Muscle layer of colon (tissue), 2 donors: ENCODE data around the gene FGFR3.

Experiments used
- H3K27ac ChIP-seq: one replicate; pipeline ENCODE4 v1.7.0; 2013; ENCODE audit warnings: low read depth, mild to moderate bottlenecking, low read length, moderate library complexity
- H3K27me3 ChIP-seq, 2 donors: one replicate each; pipeline ENCODE4 v1.7.0; 2013; ENCODE audit warnings: low read length in 2 of 2, mild to moderate bottlenecking in 2 of 2; ENCODE audit not compliant: insufficient read depth in 2 of 2, control insufficient read depth in 1 of 2
- H3K36me3 ChIP-seq: one replicate; pipeline ENCODE4 v1.7.0; 2013; ENCODE audit warnings: mild to moderate bottlenecking, low read length; ENCODE audit not compliant: insufficient read depth
- H3K4me1 ChIP-seq: one replicate; pipeline ENCODE4 v1.7.0; 2013; ENCODE audit warnings: mild to moderate bottlenecking, low read length; ENCODE audit not compliant: insufficient read depth
- H3K4me3 ChIP-seq, 2 donors: one replicate each; pipeline ENCODE4 v1.7.0; 2013; ENCODE audit warnings: low read length in 2 of 2, low read depth in 1 of 2, mild to moderate bottlenecking in 1 of 2, moderate library complexity in 1 of 2
- H3K9ac ChIP-seq: one replicate; pipeline ENCODE4 v1.7.0; 2013; ENCODE audit warnings: low read length
- H3K9me3 ChIP-seq: one replicate; pipeline ENCODE4 v1.7.0; 2013; ENCODE audit warnings: mild to moderate bottlenecking, low read length
- donor health status: abdominal sarcoma.
- donor health status: Adenocarcinoma of cecum.

The FGFR3 gene

DNA sequence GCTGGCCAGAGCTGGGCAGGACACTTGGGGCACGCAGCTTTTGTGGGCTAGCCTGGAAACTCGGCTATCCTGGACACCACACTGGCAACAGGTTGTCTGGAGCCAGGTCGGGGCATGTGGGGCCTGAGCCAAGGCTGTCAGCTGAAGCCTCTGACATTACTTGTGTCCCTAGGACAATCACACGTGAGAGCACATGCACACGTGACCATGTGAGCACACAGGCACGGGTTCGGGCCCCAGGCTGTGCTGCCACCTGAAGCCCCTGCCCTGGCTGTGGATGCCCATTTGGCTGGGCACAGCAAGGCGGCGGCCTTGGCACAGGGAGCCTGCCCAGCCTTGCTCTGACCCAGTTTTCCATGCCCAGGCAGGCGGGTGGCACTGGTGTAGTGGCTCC is 8.7 kb upstream of the FGFR3 start:
- Histone ChIP-seq H3K36me3 (no peaks in the 10 kb centered on the region), H3K9ac (no peak overlapping the region), H3K27me3 (no peaks in the 10 kb centered on the region), H3K27ac (no peak overlapping the region), H3K4me3 (no peak overlapping the region), H3K4me1 (no peaks in the 10 kb centered on the region), H3K9me3 (no peaks in the 10 kb centered on the region)

- Histone ChIP-seq H3K4me3 (no peak overlapping the region), H3K4me1 (no peaks in the 10 kb centered on the region), H3K27me3 (no peaks in the 10 kb centered on the region), H3K36me3 (no peaks in the 10 kb centered on the region), H3K9ac (no peak overlapping the region), H3K27ac (no peak overlapping the region), H3K9me3 (no peaks in the 10 kb centered on the region)
Measured at GRCh38 chr4:1784789-1785591, 8.1 kb upstream of the FGFR3 start.

GRCh38 chr4:1785592-1785991 is 7.5 kb upstream of the FGFR3 start:
- Histone ChIP-seq H3K9me3 (no peaks in the 10 kb centered on the region), H3K27me3 (no peaks in the 10 kb centered on the region), H3K36me3 (no peaks in the 10 kb centered on the region), H3K4me3 (no peak overlapping the region), H3K4me1 (no peaks in the 10 kb centered on the region), H3K27ac (no peak overlapping the region), H3K9ac (no peak overlapping the region)

GRCh38 chr4:1786544-1787362 is 6.3 kb upstream of the FGFR3 start:
- H3K9me3 ChIP-seq: no peaks in the 10 kb centered on the region
- H3K4me1 ChIP-seq: no peaks in the 10 kb centered on the region
- no peak overlapping the region for H3K9ac ChIP-seq
- H3K27me3 ChIP-seq: no peaks in the 10 kb centered on the region
- no peak overlapping the region for H3K27ac ChIP-seq
- H3K4me3 ChIP-seq: no peak overlapping the region
- no peaks in the 10 kb centered on the region for H3K36me3 ChIP-seq

DNA sequence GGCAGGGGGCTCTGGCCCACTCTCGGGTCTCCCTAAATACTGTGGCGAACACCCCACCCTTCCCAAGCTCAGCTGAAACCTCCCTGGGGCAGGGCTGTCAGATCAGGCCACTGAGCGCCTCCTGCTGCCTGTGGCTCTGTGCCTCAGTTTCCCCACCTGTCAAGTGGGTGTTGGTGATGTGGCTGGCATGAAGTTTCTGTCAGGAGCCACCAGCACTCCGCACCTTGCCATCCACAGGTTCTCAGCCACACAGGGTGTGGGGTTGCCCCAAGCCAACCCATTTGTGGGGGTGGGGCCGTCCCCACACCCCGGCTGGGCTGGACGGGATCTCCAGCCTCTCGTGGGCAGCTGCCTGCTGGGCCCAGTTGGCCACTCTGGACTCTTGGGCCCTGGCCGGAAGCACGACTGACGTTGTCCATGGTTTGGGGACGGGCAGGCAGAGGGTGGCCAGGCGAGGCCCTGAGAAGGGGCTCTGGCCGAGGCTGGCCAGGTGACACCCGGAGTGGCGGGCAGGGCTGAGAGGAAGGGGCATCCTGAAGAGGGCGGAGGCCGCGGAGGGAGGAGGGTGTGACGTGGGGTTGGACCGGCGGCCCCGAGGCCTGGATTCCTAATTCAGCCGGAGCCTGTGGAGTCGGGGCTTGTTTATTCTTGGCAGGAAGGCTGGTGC is 5.5 kb upstream of the FGFR3 start:
- Histone ChIP-seq H3K9ac (no peak overlapping the region), H3K36me3 (no peaks in the 10 kb centered on the region), H3K9me3 (no peaks in the 10 kb centered on the region), H3K4me1 (no peaks in the 10 kb centered on the region), H3K27me3 (peaks cover 0 to 4% of the 10 kb centered on the region in 2 donors), H3K4me3 (no peak overlapping the region), H3K27ac (no peak overlapping the region)

DNA sequence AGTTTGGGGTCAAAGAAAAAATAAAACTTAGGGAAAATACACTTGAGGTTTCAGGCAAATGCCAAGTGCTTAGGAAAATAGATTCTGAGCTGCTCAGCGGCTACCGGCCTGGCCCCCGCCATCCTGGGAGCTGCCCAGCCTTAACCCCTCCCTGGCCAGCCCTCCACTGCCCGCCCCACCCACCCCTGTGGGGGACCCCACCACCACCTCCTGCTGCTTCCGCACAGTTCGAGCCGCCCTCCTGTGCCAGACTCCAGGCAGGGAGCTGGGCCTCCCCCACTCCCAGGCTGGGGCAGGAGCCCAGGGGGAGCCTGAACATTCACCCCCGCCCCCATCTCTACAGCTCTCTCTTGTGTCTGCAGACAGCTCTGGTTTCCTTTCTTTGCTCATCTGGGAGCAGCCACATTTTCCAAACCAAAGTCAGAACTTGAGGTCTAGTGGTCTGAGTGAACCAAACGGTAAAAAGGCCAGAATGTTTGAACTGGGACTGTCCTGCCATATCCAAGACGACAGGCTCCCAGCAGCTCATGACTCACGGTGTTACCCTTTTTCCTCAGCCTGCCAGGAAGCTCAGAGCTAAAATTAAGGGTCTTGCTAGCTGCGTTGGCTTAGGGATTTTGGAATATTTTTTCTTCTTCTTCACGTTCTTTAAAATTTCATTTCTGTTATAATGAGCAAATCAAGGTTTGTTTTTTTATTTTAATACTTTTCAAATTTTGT is 4.7 kb upstream of the FGFR3 start:
- Histone ChIP-seq H3K27ac (no peak overlapping the region), H3K36me3 (no peaks in the 10 kb centered on the region), H3K9ac (no peak overlapping the region), H3K9me3 (no peaks in the 10 kb centered on the region), H3K4me1 (no peaks in the 10 kb centered on the region), H3K4me3 (no peak overlapping the region), H3K27me3 (peaks cover 0 to 7% of the 10 kb centered on the region in 2 donors)

DNA sequence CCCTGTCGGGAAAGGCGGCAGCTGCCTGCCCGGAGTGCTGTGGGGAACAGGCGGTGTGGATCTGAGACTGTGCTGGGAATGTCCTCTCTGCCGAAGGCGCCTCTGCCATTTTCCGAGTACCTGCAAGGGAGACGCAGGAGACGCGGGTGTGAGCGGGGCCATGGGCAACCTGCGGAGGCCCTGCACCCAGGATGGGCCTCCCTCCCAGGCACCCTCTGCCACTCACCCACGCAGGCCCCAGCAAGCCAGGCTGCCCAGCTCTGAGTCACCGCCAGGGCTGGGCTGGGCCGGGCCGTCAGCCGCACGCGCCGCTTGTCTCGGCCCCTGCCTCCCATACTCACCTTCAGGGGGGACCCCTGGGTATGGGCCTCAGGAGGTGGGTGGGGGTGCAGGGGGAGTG is 3.5 kb upstream of the FGFR3 start:
- Histone ChIP-seq H3K9me3 (no peaks in the 10 kb centered on the region), H3K27me3 (peaks cover 0 to 15% of the 10 kb centered on the region in 2 donors), H3K36me3 (no peaks in the 10 kb centered on the region), H3K4me1 (no peaks in the 10 kb centered on the region), H3K4me3 (no peak overlapping the region), H3K9ac (no peak overlapping the region), H3K27ac (no peak overlapping the region)

- no peak overlapping the region for H3K9ac ChIP-seq
- no peaks in the 10 kb centered on the region for H3K4me1 ChIP-seq
- no peak overlapping the region for H3K4me3 ChIP-seq
- no peak overlapping the region for H3K27ac ChIP-seq
- peaks cover 0 to 15% of the 10 kb centered on the region in 2 donors for H3K27me3 ChIP-seq
- no peaks in the 10 kb centered on the region for H3K9me3 ChIP-seq
- H3K36me3 ChIP-seq: no peaks in the 10 kb centered on the region
Measured at GRCh38 chr4:1790005-1790404, 3.1 kb upstream of the FGFR3 start.

DNA sequence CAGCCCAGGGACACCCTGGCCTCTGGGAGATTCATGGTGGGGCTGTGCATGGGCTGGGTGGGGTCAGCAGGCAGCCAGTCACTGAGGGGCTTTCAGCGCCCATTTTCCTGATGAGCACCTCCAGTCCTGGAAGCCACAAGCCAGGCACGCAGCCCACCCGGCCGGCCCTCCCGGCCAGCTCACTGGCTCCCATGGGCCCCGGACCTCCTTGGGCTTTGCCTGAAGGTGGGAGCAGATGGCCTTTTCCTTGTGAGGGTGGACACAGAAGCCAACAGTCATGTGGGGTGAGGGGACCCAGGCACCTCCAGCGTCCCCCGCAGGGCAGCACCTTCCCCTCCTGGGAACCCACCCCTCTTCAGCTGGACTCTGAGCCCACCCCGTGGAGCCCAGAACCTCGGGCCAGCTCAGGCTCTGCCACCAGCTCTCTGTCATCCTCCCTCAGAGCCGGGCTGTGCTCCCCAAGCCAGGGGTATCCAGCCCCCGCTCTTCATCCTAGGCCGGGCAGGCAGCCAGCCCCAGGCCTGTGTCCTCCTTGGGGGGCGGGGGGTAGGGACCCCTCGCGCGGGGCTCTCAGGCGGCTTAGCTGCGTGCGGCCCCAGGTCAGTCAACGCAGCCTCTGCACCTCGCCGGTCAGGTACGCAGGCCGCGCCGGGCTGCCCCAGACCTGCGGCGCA is 798 bp upstream of the FGFR3 start:
- H3K4me1 ChIP-seq: no peaks in the 10 kb centered on the region
- no peaks in the 10 kb centered on the region for H3K9me3 ChIP-seq
- H3K27ac ChIP-seq: no peak overlapping the region
- H3K36me3 ChIP-seq: no peaks in the 10 kb centered on the region
- peaks cover 15 to 36% of the 10 kb centered on the region in 2 donors for H3K27me3 ChIP-seq
- H3K9ac ChIP-seq: no peak overlapping the region
- no peak overlapping the region for H3K4me3 ChIP-seq

DNA sequence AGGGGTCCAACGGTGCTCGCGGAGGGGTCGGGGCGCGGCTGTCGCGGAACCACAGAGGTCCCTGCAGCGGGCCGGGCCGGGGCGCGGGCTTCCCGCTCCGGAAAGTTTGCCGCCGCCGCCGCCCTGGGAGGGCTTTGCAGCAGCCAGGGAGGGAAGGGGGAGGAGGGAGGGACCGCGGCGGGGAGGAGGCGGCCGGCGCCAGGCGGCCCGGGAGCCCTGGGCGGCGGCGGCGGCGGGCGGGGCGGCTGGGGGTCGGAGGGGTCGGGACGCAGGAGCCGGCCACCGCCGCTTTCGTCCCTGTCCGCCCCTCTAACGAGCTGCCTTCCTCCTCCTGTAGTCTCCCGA is 375 bp downstream of the FGFR3 start:
- Histone ChIP-seq H3K27ac (no peak overlapping the region), H3K9ac (no peak overlapping the region), H3K27me3 (peaks cover 15 to 45% of the 10 kb centered on the region in 2 donors), H3K4me1 (no peaks in the 10 kb centered on the region), H3K4me3 (peak overlapping the region in 1 of 2 donors; percentile 27), H3K36me3 (no peaks in the 10 kb centered on the region), H3K9me3 (no peaks in the 10 kb centered on the region)
